Activated gamma-delta T cell treated with Interleukin-2 at 50 U/mL for 16 hours (primary cell): ENCODE results near the gene SEMA4G.

Source experiments
- DNase-seq: peaks from one replicate; pipeline ENCODE4 v3.0.0-alpha.2; 2020

SEMA4G gene

GRCh38 chr10:100969187-100970075 lies at the start of gene SEMA4G:
Gene SEMA4G (plus strand): TSS chr10:100969504. CDS start chr10:100972913, 3,409 bp downstream.
- DNase-seq, result peak; percentile 54

- no peak for DNase-seq
Measured at GRCh38 chr10:100923580-100923979, 45.7 kb upstream of the SEMA4G start.

- DNase-seq, result no peak
Measured at GRCh38 chr10:100927266-100927665, 42.0 kb upstream of the SEMA4G start.

GRCh38 chr10:100928039-100928438 lies 41.3 kb upstream of the SEMA4G start:
- no peak for DNase-seq

GRCh38 chr10:100930368-100930767 lies 38.9 kb upstream of the SEMA4G start:
- no peak for DNase-seq

GRCh38 chr10:100934084-100934659 lies 35.1 kb upstream of the SEMA4G start:
- no peak for DNase-seq

GRCh38 chr10:100939763-100940344 lies 29.4 kb upstream of the SEMA4G start:
- no peak for DNase-seq

GRCh38 chr10:100942229-100942628 lies 27.1 kb upstream of the SEMA4G start:
- no peak for DNase-seq

- DNase-seq, result no peak
Measured at GRCh38 chr10:100943508-100943907, 25.8 kb upstream of the SEMA4G start.

- no peak for DNase-seq
Measured at GRCh38 chr10:100945754-100946153, 23.6 kb upstream of the SEMA4G start.

GRCh38 chr10:100948916-100949315 lies 20.4 kb upstream of the SEMA4G start:
- no peak for DNase-seq

- no peak for DNase-seq
Measured at GRCh38 chr10:100960251-100960650, 9.1 kb upstream of the SEMA4G start.

- DNase-seq, result no peak
Measured at GRCh38 chr10:100962351-100963080, 6.8 kb upstream of the SEMA4G start.

GRCh38 chr10:100963826-100964225 lies 5.5 kb upstream of the SEMA4G start:
- DNase-seq, result no peak

GRCh38 chr10:100965820-100966219 lies 3.5 kb upstream of the SEMA4G start:
- no peak for DNase-seq

GRCh38 chr10:100966887-100967286 lies 2.4 kb upstream of the SEMA4G start:
- DNase-seq, result no peak

GRCh38 chr10:100967332-100967731 lies 2.0 kb upstream of the SEMA4G start:
- DNase-seq, result no peak

GRCh38 chr10:100968062-100968736 lies 1.1 kb upstream of the SEMA4G start:
- DNase-seq, result no peak

GRCh38 chr10:100968863-100969186 lies 479 bp upstream of the SEMA4G start:
- no peak for DNase-seq

GRCh38 chr10:100970076-100970913 lies 991 bp downstream of the SEMA4G start:
- peak; percentile 27 for DNase-seq

GRCh38 chr10:100970914-100971811 lies 1.9 kb downstream of the SEMA4G start:
- no peak for DNase-seq
